ENCODE measurements around the gene PARD3B.

- TF ChIP-seq CTCF (IDR thresholded peaks at IDR 0.05; ENCODE audit: low read depth, low read length) (no peak), POLR2A (IDR thresholded peaks at IDR 0.05; ENCODE audit: extremely low read depth, insufficient read length) (no peak)
These were observed 1114.6 kb downstream of the PARD3B start for GRCh38 chr2:205659922-205660321.
